DND-41 (cell line): ENCODE results near the gene MAMDC2.

ENCODE experiments used
- CTCF ChIP-seq: IDR thresholded peaks from 2 replicates; pipeline ENCODE4 v1.5.1; 2012; ENCODE audit warnings: borderline replicate concordance, low read length, moderate library complexity, mild to moderate bottlenecking; ENCODE audit not compliant: poor library complexity, severe bottlenecking; ENCODE audit errors: extremely low read depth
- EZH2 ChIP-seq: IDR thresholded peaks from 3 replicates; pipeline ENCODE4 v1.6.1; 2012; ENCODE audit warnings: borderline replicate concordance, low read depth, mild to moderate bottlenecking, moderate library complexity, low read length, inconsistent platforms; ENCODE audit not compliant: severe bottlenecking

- TF ChIP-seq CTCF (no peak), EZH2 (no peak)
These were observed 15.0 kb downstream of the MAMDC2 start for GRCh38 chr9:70058569-70059116.
